H1 (cell line): Measurements from ENCODE around the gene OCSTAMP. TPM values are rescaled to one million over a fixed set of nuclear protein-coding genes. Genes with fewer than 3 reads are reported as not detected.

Experiments used
- CTCF ChIA-PET: fragments of 300-600 bp; sonication (Branson Sonifier 250); formaldehyde crosslinking; loops from one replicate; lab custom pipeline; 2021; ENCODE audit not compliant: partially characterized antibody; lab: Charles Lee
- POLR2A ChIA-PET: fragments of 300-600 bp; sonication (Branson Sonifier 250); formaldehyde crosslinking; loops from one replicate; lab custom pipeline; 2021; ENCODE audit warnings: inconsistent platforms; ENCODE audit not compliant: partially characterized antibody; lab: Charles Lee
- DNase-seq, 2 experiments: peaks; one replicate each; pipeline versions ENCODE4 v3.0.0 to v3.0.0-alpha.2; 2010 to 2022; ENCODE audit warnings: low spot score in 2 of 2, low read depth in 1 of 2, mixed read lengths in 1 of 2
- FAIRE-seq: peaks from 2 replicates; lab custom pipeline; 2011; peaks lifted over from hg19 to GRCh38; lab: Jason Lieb, UNC
- H2AFZ ChIP-seq: 2 replicates; pipeline ENCODE4 v1.8.1; 2012; ENCODE audit warnings: low read length, inconsistent platforms
- H2AK5ac ChIP-seq: 2 replicates; pipeline ENCODE4 v1.6.1; 2013; ENCODE audit warnings: low read depth, low read length
- H2BK120ac ChIP-seq: replicated peaks from 2 replicates; pipeline ENCODE3; 2013; ENCODE audit warnings: low read depth, low read length, inconsistent platforms
- H2BK12ac ChIP-seq: 2 replicates; pipeline ENCODE4 v1.6.1; 2013; ENCODE audit warnings: low read depth, low read length
- H2BK15ac ChIP-seq: 2 replicates; pipeline ENCODE4 v1.6.1; 2013; ENCODE audit warnings: low read length
- H2BK20ac ChIP-seq: 2 replicates; pipeline ENCODE4 v1.6.1; 2013; ENCODE audit warnings: low read length
- H2BK5ac ChIP-seq: 2 replicates; pipeline ENCODE4 v1.6.1; 2013; ENCODE audit warnings: low read depth, low read length
- H3K14ac ChIP-seq: 2 replicates; pipeline ENCODE4 v1.6.1; 2013; ENCODE audit warnings: inconsistent platforms; ENCODE audit not compliant: insufficient read length
- H3K18ac ChIP-seq: 2 replicates; pipeline ENCODE4 v1.6.1; 2013; ENCODE audit warnings: low read length; ENCODE audit errors: extremely low read depth
- H3K23ac ChIP-seq: 2 replicates; pipeline ENCODE4 v1.6.1; 2013; ENCODE audit warnings: inconsistent platforms; ENCODE audit not compliant: insufficient read length
- H3K23me2 ChIP-seq: 2 replicates; pipeline ENCODE4 v1.6.1; 2013; ENCODE audit warnings: low read depth, low read length
- H3K27ac ChIP-seq: 2 replicates; pipeline ENCODE4 v1.6.1; 2011; ENCODE audit warnings: low read depth, low read length, inconsistent platforms
- H3K27me3 ChIP-seq, 4 experiments: replicated peaks in 1 of 4; 1 replicate in 1 of 4; 2 replicates in 3 of 4; pipeline versions ENCODE4 v1.6.1 to v1.8.1; 2011 to 2013; ENCODE audit warnings: low read length in 3 of 4, mild to moderate bottlenecking in 3 of 4, inconsistent platforms in 2 of 4, mixed read lengths in 2 of 4, moderate library complexity in 1 of 4; ENCODE audit not compliant: control insufficient read depth in 3 of 4, insufficient read depth in 3 of 4; ENCODE audit errors: extremely low read depth in 1 of 4
- H3K36me3 ChIP-seq, 4 experiments: 2 replicates each; pipeline versions ENCODE4 v1.6.1 to v1.8.1; 2011 to 2013; ENCODE audit warnings: mild to moderate bottlenecking in 4 of 4, low read length in 3 of 4, moderate library complexity in 2 of 4, control low read depth in 1 of 4, inconsistent platforms in 1 of 4; ENCODE audit not compliant: insufficient read depth in 4 of 4, control insufficient read depth in 2 of 4
- H3K4ac ChIP-seq: replicated peaks from 2 replicates; pipeline ENCODE3; 2013; ENCODE audit warnings: low read length, low read depth, mixed read lengths, inconsistent platforms; ENCODE audit not compliant: insufficient read length
- H3K4me1 ChIP-seq, 4 experiments: replicated peaks in 1 of 4; 1 replicate in 1 of 4; 2 replicates in 3 of 4; pipeline versions ENCODE4 v1.6.1 to v1.8.1; 2011 to 2013; ENCODE audit warnings: low read length in 3 of 4, inconsistent platforms in 2 of 4, mixed read lengths in 1 of 4; ENCODE audit not compliant: insufficient read depth in 4 of 4, control insufficient read depth in 3 of 4
- H3K4me2 ChIP-seq, 2 experiments: 2 replicates each; pipeline versions ENCODE4 v1.6.1 to v1.8.1; 2011 to 2013; ENCODE audit warnings: low read depth in 2 of 2, low read length in 2 of 2, control low read depth in 1 of 2, inconsistent platforms in 1 of 2, mild to moderate bottlenecking in 1 of 2; ENCODE audit not compliant: insufficient read depth in 1 of 2
- H3K4me3 ChIP-seq, 4 experiments: fragments of 200-600, 300-600 bp in 1 of 4; sonication (generic), shearing (Covaris generic), sonication (Bioruptor Twin) in 1 of 4; 2 replicates each; pipeline versions ENCODE4 v1.5.1 to v1.8.1; 2011 to 2016; ENCODE audit warnings: low read length in 4 of 4, low read depth in 3 of 4, control low read depth in 2 of 4, inconsistent platforms in 2 of 4, mild to moderate bottlenecking in 2 of 4, mixed read lengths in 1 of 4, moderate library complexity in 1 of 4; ENCODE audit not compliant: insufficient read depth in 2 of 4; ENCODE audit errors: extremely low read depth in 1 of 4
- H3K56ac ChIP-seq: replicated peaks from 2 replicates; pipeline ENCODE3; 2013; ENCODE audit warnings: low read depth, mild to moderate bottlenecking, mixed read lengths, low read length, inconsistent platforms; ENCODE audit not compliant: insufficient read length
- H3K79me1 ChIP-seq: 2 replicates; pipeline ENCODE4 v1.6.1; 2013; ENCODE audit warnings: low read depth, low read length, control low read depth
- H3K79me2 ChIP-seq, 2 experiments: 2 replicates each; pipeline versions ENCODE4 v1.6.1 to v1.8.1; 2012 to 2013; ENCODE audit warnings: low read length in 2 of 2, mild to moderate bottlenecking in 2 of 2, inconsistent platforms in 1 of 2; ENCODE audit not compliant: insufficient read depth in 2 of 2, control insufficient read depth in 1 of 2
- H3K9ac ChIP-seq, 4 experiments: replicated peaks in 1 of 4; 1 replicate in 1 of 4; 2 replicates in 3 of 4; pipeline versions ENCODE4 v1.6.1 to v1.8.1; 2011 to 2013; ENCODE audit warnings: low read depth in 3 of 4, low read length in 3 of 4, control low read depth in 2 of 4, mild to moderate bottlenecking in 2 of 4, moderate library complexity in 2 of 4, inconsistent platforms in 1 of 4; ENCODE audit errors: extremely low read depth in 1 of 4
- H3K9me3 ChIP-seq, 2 experiments: 2 replicates each; pipeline versions ENCODE4 v1.6.1 to v1.8.1; 2012 to 2013; ENCODE audit warnings: mild to moderate bottlenecking in 2 of 2, moderate library complexity in 2 of 2, control low read depth in 1 of 2, inconsistent platforms in 1 of 2, low read depth in 1 of 2, low read length in 1 of 2, mixed read lengths in 1 of 2; ENCODE audit not compliant: insufficient read depth in 2 of 2
- H4K20me1 ChIP-seq, 2 experiments: replicated peaks in 1 of 2; 2 replicates each; pipeline versions ENCODE3 to v1.8.1; 2011 to 2013; ENCODE audit warnings: inconsistent platforms in 2 of 2, low read length in 2 of 2, mild to moderate bottlenecking in 1 of 2; ENCODE audit not compliant: insufficient read depth in 2 of 2, control insufficient read depth in 1 of 2
- H4K5ac ChIP-seq: 2 replicates; pipeline ENCODE4 v1.6.1; 2013; ENCODE audit warnings: low read length, low read depth, mixed read lengths, inconsistent platforms; ENCODE audit not compliant: insufficient read length
- H4K8ac ChIP-seq: 2 replicates; pipeline ENCODE4 v1.8.0; 2013; ENCODE audit warnings: mild to moderate bottlenecking, moderate library complexity, low read length, inconsistent platforms; ENCODE audit not compliant: insufficient read depth; ENCODE audit errors: extremely low read depth
- H4K91ac ChIP-seq: replicated peaks from 2 replicates; pipeline ENCODE3; 2013; ENCODE audit warnings: low read length, mixed read lengths, inconsistent platforms; ENCODE audit not compliant: insufficient read length
- EGR1 ChIP-seq: IDR thresholded peaks from 2 replicates; pipeline ENCODE4 v1.6.1; 2011; ENCODE audit warnings: low read depth, low read length, borderline replicate concordance
- KDM1A ChIP-seq: fragments of 200-600, 300-600 bp; sonication (generic); IDR thresholded peaks from 2 replicates; pipeline ENCODE4 v1.7.1; 2016; ENCODE audit warnings: mild to moderate bottlenecking, low read length, borderline replicate concordance
- RXRA ChIP-seq: IDR thresholded peaks from 2 replicates; pipeline ENCODE4 v1.6.1; 2011; ENCODE audit warnings: low read depth, mild to moderate bottlenecking, low read length, moderate library complexity; ENCODE audit not compliant: insufficient read depth
- SIN3A ChIP-seq, 2 experiments: IDR thresholded peaks in 1 of 2; conservative IDR thresholded peaks in 1 of 2; 2 replicates each; pipeline ENCODE4 v1.6.1; 2011 to 2012; ENCODE audit warnings: low read length in 2 of 2, improper control_type of control experiment in 1 of 2, low read depth in 1 of 2, mild to moderate bottlenecking in 1 of 2
- YY1 ChIP-seq: IDR thresholded peaks from 2 replicates; pipeline ENCODE4 v1.6.1; 2011; ENCODE audit warnings: low read depth, mild to moderate bottlenecking, low read length
- ZNF274 ChIP-seq: IDR thresholded peaks from 2 replicates; pipeline ENCODE4 v1.7.0; 2012; ENCODE audit warnings: low read length, borderline replicate concordance; ENCODE audit errors: extremely low read depth
- WGBS, 2 experiments: shearing (Covaris generic) in 1 of 2; methylation state at CpG; one replicate each; pipeline versions ENCODE4 v1.1.6 to v1.1.7; 2013 to 2015; ENCODE audit warnings: low lambda C conversion rate in 2 of 2, mixed read lengths in 2 of 2, inconsistent platforms in 1 of 2, low coverage in 1 of 2, missing lambda C conversion rate in 1 of 2; ENCODE audit not compliant: insufficient replicate concordance in 2 of 2, insufficient coverage in 1 of 2, insufficient read length in 1 of 2; ENCODE audit errors: extremely low coverage in 1 of 2, missing lambda C conversion rate in 1 of 2; 5-methylcytosine and 5-hydroxymethylcytosine counted together
- polyA plus RNA-seq, 7 experiments: library from polyadenylated mRNA; depleted of rRNA in 3 of 7; stranded (reverse) in 5 of 7; unstranded in 2 of 7; fragments of >200 nt in 5 of 7; fragments of 200-250 nt in 2 of 7; gene quantifications; 1 replicate in 5 of 7; 2 replicates in 1 of 7; 4 replicates in 1 of 7; pipeline versions ENCODE4 v1.2.1 to v1.2.3, GENCODE V29; 2011 to 2013; ENCODE audit warnings: missing spikeins in 2 of 7, mixed read lengths in 2 of 7
- total RNA-seq: library from RNA; stranded (reverse); fragmentation: NEBNext Ultra II Directional; extraction: Animal tissue kit (Norgen Biotek cat#: 25700); gene quantifications from 2 replicates; pipeline ENCODE4 v1.2.1, GENCODE V29; 2021

The OCSTAMP gene
- total and polyA plus RNA-seq, 2 of the 8 experiments (the other 6 are each of a cell fraction or from before 2014, with no cell fraction given): 0.09 to 0.13 TPM

GRCh38 chr20:46576774-46577395 is 26.4 kb upstream of the OCSTAMP start:
- Histone ChIP-seq H3K4me3 (no peak overlapping the region), H3K27ac (no peak overlapping the region), H3K79me2 (no peaks in the 10 kb centered on the region), H2BK5ac (no peak overlapping the region), H3K36me3 (no peaks in the 10 kb centered on the region; a peak in 1 of 8 replicates), H3K27me3 (no peaks in the 10 kb centered on the region), H3K9me3 (peaks cover 8 to 10% of the 10 kb centered on the region in 2 experiments), H4K8ac (no peak overlapping the region), H2BK15ac (no peak overlapping the region), H2AK5ac (no peak overlapping the region), H4K20me1 (no peaks in the 10 kb centered on the region), H3K56ac (no peak overlapping the region), H2BK120ac (no peak overlapping the region), H2BK12ac (no peak overlapping the region), H3K4me2 (no peak overlapping the region), H3K4ac (no peak overlapping the region), H4K5ac (no peak overlapping the region), H2AFZ (no peak overlapping the region), H3K18ac (no peak overlapping the region), H3K79me1 (no peaks in the 10 kb centered on the region), H3K4me1 (no peaks in the 10 kb centered on the region; a peak in 2 of 7 replicates), H3K23ac (no peak overlapping the region), H3K9ac (no peak overlapping the region), H3K23me2 (no peaks in the 10 kb centered on the region), H2BK20ac (no peak overlapping the region), H4K91ac (no peak overlapping the region), H3K14ac (no peak overlapping the region)
- POLR2A ChIA-PET: no interaction called here
- FAIRE-seq (no peak), DNase-seq (no peak)
- WGBS, 2 experiments: 83% methylated on average over 6 of the region's 6 CpGs; no CpG with 5 or more reads in 1 of the 2 experiments
- CTCF ChIA-PET: interaction anchor here (1.6 kb wide), 1 partner anchor 14 kb away, joined by 6 read pairs; no protein-coding TSS in a partner anchor
- TF ChIP-seq SIN3A (conservative IDR thresholded peaks at IDR 0.05 in 1 of 2, IDR thresholded peaks at IDR 0.05 in 1 of 2; ENCODE audit: low read depth in 1 of 2, low read length in 2 of 2): no peak
- no peak for TF ChIP-seq KDM1A
- no peak for TF ChIP-seq EGR1
- no peak for TF ChIP-seq RXRA
- no peak for TF ChIP-seq ZNF274
- TF ChIP-seq YY1: no peak
